ENCODE results near the gene ZNF775. TPM values are rescaled to one million over a fixed set of nuclear protein-coding genes. Genes with fewer than 3 reads are reported as not detected.

Gene ZNF775
- polyA plus RNA-seq, 2 donors, result 0.81 to 1.6 TPM

DNA sequence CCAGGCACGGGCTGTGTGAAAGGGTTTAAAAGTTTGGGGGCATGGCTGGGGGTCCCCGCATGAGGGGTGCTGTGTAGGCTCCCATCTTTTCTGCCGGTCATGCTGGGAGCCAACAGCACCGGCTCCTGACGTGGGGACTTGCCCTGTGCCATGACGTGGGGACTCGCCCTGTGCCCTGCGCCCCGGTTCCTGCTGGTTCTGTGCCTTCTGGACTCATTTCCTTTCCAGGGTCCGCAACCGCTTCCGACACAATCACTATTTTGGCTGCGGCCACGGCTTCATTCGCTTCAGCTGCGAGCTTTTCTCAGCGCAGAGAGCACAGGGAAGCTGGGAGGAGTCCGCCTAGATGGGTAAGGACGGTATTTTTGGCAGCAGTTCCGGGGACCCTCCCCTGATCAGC, 63.7 kb downstream of the ZNF775 start:
- no peak overlapping the region for H3K27ac ChIP-seq (ENCODE audit: low read depth in 2 of 2, low read length in 1 of 2)

GRCh38 chr7:150443793-150444540, 64.8 kb downstream of the ZNF775 start:
- Histone ChIP-seq H3K9me3 (ENCODE audit: control insufficient read depth in 2 of 2, insufficient read depth in 1 of 2, low read depth in 1 of 2, low read length in 1 of 2) (peaks cover 10 to 12% of the 10 kb centered on the region in 2 donors), H3K4me3 (ENCODE audit: low read depth in 1 of 2, low read length in 2 of 2) (no peak overlapping the region), H3K27me3 (ENCODE audit: control insufficient read depth in 1 of 2, insufficient read depth in 2 of 2, low read length in 2 of 2) (no peaks in the 10 kb centered on the region), H3K36me3 (ENCODE audit: control insufficient read depth in 2 of 2, insufficient read depth in 2 of 2, low read length in 1 of 2) (no peaks in the 10 kb centered on the region), H3K4me1 (ENCODE audit: control insufficient read depth in 2 of 2, insufficient read depth in 2 of 2, low read length in 1 of 2) (no peaks in the 10 kb centered on the region), H3K27ac (ENCODE audit: low read depth in 2 of 2, low read length in 1 of 2) (no peak overlapping the region)
- WGBS, 2 donors, result 84 to 85% methylated on average over 18 of the region's 18 CpGs

More for the DNA sequence above, 63.7 kb downstream of the ZNF775 start:
- H3K4me3 ChIP-seq (ENCODE audit: low read depth in 1 of 2, low read length in 2 of 2), result no peak overlapping the region
- 96% methylated on average over 20 of the region's 20 CpGs for WGBS, 2 donors
- H3K27me3 ChIP-seq (ENCODE audit: control insufficient read depth in 1 of 2, insufficient read depth in 2 of 2, low read length in 2 of 2), result no peaks in the 10 kb centered on the region
- H3K9me3 ChIP-seq (ENCODE audit: control insufficient read depth in 2 of 2, insufficient read depth in 1 of 2, low read depth in 1 of 2, low read length in 1 of 2), result peaks cover 10 to 12% of the 10 kb centered on the region in 2 donors
- H3K36me3 ChIP-seq (ENCODE audit: control insufficient read depth in 2 of 2, insufficient read depth in 2 of 2, low read length in 1 of 2), result no peaks in the 10 kb centered on the region
- H3K4me1 ChIP-seq (ENCODE audit: control insufficient read depth in 2 of 2, insufficient read depth in 2 of 2, low read length in 1 of 2), result no peaks in the 10 kb centered on the region

GRCh38 chr7:150444674-150445365, 65.7 kb downstream of the ZNF775 start:
- H3K9me3 ChIP-seq (ENCODE audit: control insufficient read depth in 2 of 2, insufficient read depth in 1 of 2, low read depth in 1 of 2, low read length in 1 of 2), result peaks cover 10 to 12% of the 10 kb centered on the region in 2 donors
- no peaks in the 10 kb centered on the region for H3K36me3 ChIP-seq (ENCODE audit: control insufficient read depth in 2 of 2, insufficient read depth in 2 of 2, low read length in 1 of 2)
- H3K27me3 ChIP-seq (ENCODE audit: control insufficient read depth in 1 of 2, insufficient read depth in 2 of 2, low read length in 2 of 2), result no peaks in the 10 kb centered on the region
- no peak overlapping the region for H3K27ac ChIP-seq (ENCODE audit: low read depth in 2 of 2, low read length in 1 of 2)
- H3K4me3 ChIP-seq (ENCODE audit: low read depth in 1 of 2, low read length in 2 of 2), result no peak overlapping the region
- H3K4me1 ChIP-seq (ENCODE audit: control insufficient read depth in 2 of 2, insufficient read depth in 2 of 2, low read length in 1 of 2), result no peaks in the 10 kb centered on the region
- WGBS, 2 donors, result 87% methylated on average over 7 of the region's 7 CpGs

DNA sequence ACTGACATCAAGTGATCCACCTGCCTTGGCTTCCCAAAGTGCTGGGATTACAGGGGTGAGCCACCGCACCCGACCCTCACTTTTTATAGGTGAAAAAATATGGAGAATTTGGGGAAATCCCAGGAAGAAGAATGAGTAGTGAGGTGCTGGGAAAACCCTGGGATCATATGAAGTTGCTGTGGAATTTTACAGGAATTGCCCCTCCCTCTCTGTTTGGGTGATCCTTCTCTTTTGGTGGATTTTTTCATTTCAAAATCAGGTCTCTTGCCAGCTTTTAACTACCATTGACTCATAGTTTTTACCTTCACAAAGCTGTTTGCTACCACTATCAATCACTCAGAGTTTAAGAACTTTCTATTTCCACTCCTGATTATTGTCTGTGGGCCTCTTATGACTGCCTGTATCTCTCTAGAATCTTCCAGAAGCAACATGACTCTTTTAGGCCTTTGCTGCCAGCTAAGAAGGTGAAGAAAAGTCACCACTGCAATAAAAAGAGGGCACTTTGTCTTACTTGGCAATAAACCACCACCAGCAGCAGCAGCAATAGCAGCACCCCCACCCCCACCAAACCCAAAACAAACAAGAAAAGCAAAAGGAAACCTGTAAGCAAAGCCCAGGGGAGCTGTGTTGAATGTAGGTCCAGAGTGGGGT, 67.3 kb downstream of the ZNF775 start:
- no peak overlapping the region for H3K27ac ChIP-seq (ENCODE audit: low read depth in 2 of 2, low read length in 1 of 2)
- WGBS, 2 donors, result 65 to 73% methylated on average over 2 of the region's 2 CpGs

More for the DNA sequence above, 67.3 kb downstream of the ZNF775 start:
- no peaks in the 10 kb centered on the region for H3K36me3 ChIP-seq (ENCODE audit: control insufficient read depth in 2 of 2, insufficient read depth in 2 of 2, low read length in 1 of 2)
- peaks cover 10 to 12% of the 10 kb centered on the region in 2 donors for H3K9me3 ChIP-seq (ENCODE audit: control insufficient read depth in 2 of 2, insufficient read depth in 1 of 2, low read depth in 1 of 2, low read length in 1 of 2)
- no peak overlapping the region for H3K4me3 ChIP-seq (ENCODE audit: low read depth in 1 of 2, low read length in 2 of 2)
- H3K4me1 ChIP-seq (ENCODE audit: control insufficient read depth in 2 of 2, insufficient read depth in 2 of 2, low read length in 1 of 2), result no peaks in the 10 kb centered on the region
- no peaks in the 10 kb centered on the region for H3K27me3 ChIP-seq (ENCODE audit: control insufficient read depth in 1 of 2, insufficient read depth in 2 of 2, low read length in 2 of 2)

Other genes starting within 250 kb of the ZNF775 start
- gene LRRC61, start 56.0 kb upstream of the ZNF775 start, polyA plus RNA-seq, result 1 to 10 TPM; 5.2 to 8.3 TPM
- 1 to 10 TPM; 8.0 to 8.5 TPM for gene ACTR3C, start 55.8 kb upstream of the ZNF775 start, polyA plus RNA-seq
- gene RARRES2, start 37.7 kb upstream of the ZNF775 start, polyA plus RNA-seq, result 10 to 100 TPM; 22.6 to 39.3 TPM
- gene REPIN1, start 10.5 kb upstream of the ZNF775 start, polyA plus RNA-seq, result 10 to 100 TPM; 22.7 to 32.6 TPM
- 1 to 10 TPM; 1.8 to 1.9 TPM for gene GIMAP8, start 71.3 kb downstream of the ZNF775 start, polyA plus RNA-seq
- gene GIMAP7, start 135.5 kb downstream of the ZNF775 start, polyA plus RNA-seq, result 10 to 100 TPM in 1 of 2 donors, 1 to 10 TPM in 1; 8.0 to 10.1 TPM
- gene GIMAP4, start 188.1 kb downstream of the ZNF775 start, polyA plus RNA-seq, result 1 to 10 TPM; 4.6 to 5.3 TPM